GM06990 (cell line): ENCODE data around the gene BRAF.

ENCODE experiments used
- DNase-seq: peaks from one replicate; pipeline ENCODE4 v3.0.0-alpha.2; 2011; ENCODE audit not compliant: insufficient read length; ENCODE audit errors: extremely low read depth
- H3K27me3 ChIP-seq: replicated peaks from 2 replicates; pipeline ENCODE4 v1.6.0; 2011; ENCODE audit warnings: low read length; ENCODE audit not compliant: control insufficient read depth, insufficient read depth
- H3K36me3 ChIP-seq: 2 replicates; pipeline ENCODE4 v1.5.1; 2011; ENCODE audit warnings: low read length; ENCODE audit not compliant: control insufficient read depth, insufficient read depth
- H3K4me3 ChIP-seq: replicated peaks from 2 replicates; pipeline ENCODE4 v1.5.1; 2011; ENCODE audit warnings: low read depth, mild to moderate bottlenecking, control low read depth, low read length
- TF ChIP-seq, protein P1 (sequence below): IDR thresholded peaks from 2 replicates; pipeline ENCODE4 v1.5.1; 2011; ENCODE audit warnings: low read length, control low read depth, mild to moderate bottlenecking, inconsistent platforms; ENCODE audit not compliant: insufficient read depth, poor library complexity, severe bottlenecking

The BRAF gene

DNA sequence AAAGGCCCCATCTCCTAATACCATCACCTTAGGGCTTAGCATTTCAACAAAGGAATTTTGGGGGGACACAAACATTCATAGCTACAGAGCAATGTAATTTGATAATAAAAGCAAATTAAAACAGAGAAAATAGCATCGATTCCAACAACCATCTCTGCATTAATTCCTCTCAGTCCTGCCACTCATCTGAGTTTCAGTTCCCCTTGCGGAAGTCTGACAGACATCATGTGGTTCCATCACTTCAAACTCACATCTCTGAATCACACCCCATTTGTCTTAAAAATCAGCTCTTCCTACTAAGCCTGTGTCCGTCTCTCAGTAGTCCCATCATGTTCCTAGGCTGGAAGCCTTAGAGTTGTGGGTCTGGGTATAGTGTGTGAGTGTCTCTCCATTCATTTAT, 248.4 kb downstream of the BRAF start:
- DNase-seq = peak; percentile 48
- no peak overlapping the region for H3K4me3 ChIP-seq
- TF ChIP-seq, protein P1, sequence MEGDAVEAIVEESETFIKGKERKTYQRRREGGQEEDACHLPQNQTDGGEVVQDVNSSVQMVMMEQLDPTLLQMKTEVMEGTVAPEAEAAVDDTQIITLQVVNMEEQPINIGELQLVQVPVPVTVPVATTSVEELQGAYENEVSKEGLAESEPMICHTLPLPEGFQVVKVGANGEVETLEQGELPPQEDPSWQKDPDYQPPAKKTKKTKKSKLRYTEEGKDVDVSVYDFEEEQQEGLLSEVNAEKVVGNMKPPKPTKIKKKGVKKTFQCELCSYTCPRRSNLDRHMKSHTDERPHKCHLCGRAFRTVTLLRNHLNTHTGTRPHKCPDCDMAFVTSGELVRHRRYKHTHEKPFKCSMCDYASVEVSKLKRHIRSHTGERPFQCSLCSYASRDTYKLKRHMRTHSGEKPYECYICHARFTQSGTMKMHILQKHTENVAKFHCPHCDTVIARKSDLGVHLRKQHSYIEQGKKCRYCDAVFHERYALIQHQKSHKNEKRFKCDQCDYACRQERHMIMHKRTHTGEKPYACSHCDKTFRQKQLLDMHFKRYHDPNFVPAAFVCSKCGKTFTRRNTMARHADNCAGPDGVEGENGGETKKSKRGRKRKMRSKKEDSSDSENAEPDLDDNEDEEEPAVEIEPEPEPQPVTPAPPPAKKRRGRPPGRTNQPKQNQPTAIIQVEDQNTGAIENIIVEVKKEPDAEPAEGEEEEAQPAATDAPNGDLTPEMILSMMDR = no peak
- H3K36me3 ChIP-seq = peaks cover 2% of the 10 kb centered on the region
- no peaks in the 10 kb centered on the region for H3K27me3 ChIP-seq

DNA sequence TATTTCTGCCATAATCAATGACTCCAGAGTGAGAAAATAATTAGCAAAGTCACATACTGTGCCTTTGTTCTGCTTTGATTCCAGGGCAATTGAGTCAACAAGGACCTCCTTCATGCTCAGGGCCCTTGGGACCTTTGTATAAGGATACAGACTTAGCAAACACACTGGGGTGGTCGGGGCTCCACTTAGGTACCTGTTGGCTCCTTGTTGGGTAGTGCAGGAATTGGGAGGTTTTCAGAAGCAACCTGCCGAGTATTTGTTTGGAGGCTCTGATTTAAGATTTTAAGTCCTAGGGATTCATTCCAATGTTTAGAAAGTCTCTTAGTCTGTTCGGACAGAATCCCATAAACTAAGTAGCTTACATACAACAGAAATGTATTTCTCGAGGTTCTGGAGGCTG, 249.0 kb downstream of the BRAF start:
- Histone ChIP-seq H3K36me3 (no peaks in the 10 kb centered on the region; the same call in none of the 2 replicates), H3K27me3 (no peaks in the 10 kb centered on the region), H3K4me3 (no peak overlapping the region)
- no peak for DNase-seq
- TF ChIP-seq, protein P1 = no peak

DNA sequence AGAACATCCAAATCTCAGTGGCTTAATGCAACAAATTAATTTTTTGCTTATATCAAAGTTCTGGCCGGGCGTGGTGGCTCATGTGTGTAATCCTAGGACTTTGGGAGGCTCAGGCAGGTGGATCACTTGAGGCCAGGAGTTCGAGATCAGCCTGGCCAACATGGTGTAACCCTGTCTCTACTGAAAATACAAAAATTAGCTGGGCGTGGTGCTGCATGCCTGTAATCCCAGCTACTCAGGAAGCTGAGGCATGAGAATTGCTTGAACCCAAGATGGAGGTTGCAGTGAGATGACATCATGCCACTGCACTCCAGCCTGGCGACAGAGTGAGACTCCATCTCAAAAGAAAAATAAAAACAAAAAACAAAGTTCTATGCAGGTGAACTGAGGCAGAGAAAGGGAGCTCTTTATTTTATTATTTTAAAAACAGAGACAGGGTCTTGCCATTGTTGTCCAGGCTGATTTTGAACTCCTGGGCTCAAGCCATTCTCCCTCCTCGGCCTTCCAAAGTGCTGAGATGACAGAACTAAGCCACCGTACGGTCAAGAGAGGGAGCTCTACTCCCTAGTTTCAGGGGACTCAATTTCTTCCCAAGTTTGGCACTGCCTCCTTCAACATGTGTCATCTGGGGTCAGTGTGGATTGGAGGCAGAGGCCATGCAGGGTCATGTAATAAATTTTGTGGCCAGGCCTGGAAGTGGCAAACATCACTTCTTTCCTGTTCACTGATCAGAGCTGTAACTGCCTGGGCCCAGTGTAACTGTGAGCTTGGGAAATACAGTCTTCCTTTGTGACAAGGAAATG, 249.6 kb downstream of the BRAF start:
- Histone ChIP-seq H3K27me3 (no peaks in the 10 kb centered on the region), H3K36me3 (no peaks in the 10 kb centered on the region; the same call in 1 of the 2 replicates), H3K4me3 (no peak overlapping the region)
- TF ChIP-seq, protein P1 = peak; percentile 46
- DNase-seq = no peak

DNA sequence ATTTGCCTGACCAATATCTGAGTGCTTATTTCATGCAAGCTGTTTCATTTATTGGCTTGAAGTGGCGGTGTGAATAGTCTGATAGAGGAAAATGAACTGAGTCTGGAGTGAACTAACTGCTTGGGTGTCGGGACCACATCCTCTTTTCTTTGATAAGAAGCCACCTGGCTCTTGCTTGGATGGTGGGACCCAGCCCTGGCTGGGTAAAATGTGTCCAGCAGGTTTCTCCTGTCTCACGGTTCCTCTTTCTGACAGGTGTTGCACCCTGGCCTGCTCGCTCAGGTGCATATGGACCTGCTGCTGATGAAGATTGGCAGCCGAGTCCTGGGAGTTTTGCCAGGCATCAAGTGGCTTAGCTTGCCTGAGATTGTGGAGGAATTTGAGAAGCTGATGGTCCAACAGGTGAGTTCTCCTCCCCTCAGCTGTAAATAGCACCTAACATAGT, 250.4 kb downstream of the BRAF start:
- DNase-seq = peak; percentile 51
- TF ChIP-seq, protein P1 = no peak
- H3K27me3 ChIP-seq = no peaks in the 10 kb centered on the region
- H3K36me3 ChIP-seq = no peaks in the 10 kb centered on the region; the same call in 1 of the 2 replicates
- no peak overlapping the region for H3K4me3 ChIP-seq

DNA sequence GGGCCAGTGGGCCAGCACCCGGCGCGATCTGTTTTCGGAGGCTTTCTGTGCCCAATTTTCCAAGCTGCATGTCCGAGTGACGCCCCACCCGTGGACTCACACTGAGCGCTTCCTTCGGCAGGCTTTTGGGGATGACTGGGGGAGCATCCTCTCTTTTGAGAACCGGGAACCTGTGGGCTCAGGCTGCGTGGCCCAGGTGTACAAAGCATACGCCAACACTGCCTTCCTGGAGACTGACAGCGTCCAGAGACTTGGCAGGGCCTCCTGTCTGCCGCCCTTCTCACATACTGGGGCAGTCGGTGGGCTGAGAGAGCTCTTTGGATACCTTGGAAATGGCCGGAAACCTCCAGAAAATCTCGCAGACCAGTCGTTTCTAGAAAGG, 251.0 kb downstream of the BRAF start:
- H3K4me3 ChIP-seq = peak overlapping the region; percentile 70
- TF ChIP-seq, protein P1 = no peak
- DNase-seq = peak; percentile 28
- no peaks in the 10 kb centered on the region; the same call in 1 of the 2 replicates for H3K36me3 ChIP-seq
- no peaks in the 10 kb centered on the region for H3K27me3 ChIP-seq
